DOHH2 (cell line): ENCODE data around the gene TCP11L1.

Experiments used
- CTCF ChIP-seq: fragments of 200-600 bp; sonication (generic); IDR thresholded peaks from one replicate; pipeline ENCODE4 v1.5.1; 2014; ENCODE audit warnings: antibody characterized with exemption, mild to moderate bottlenecking, low read depth, low read length; ENCODE audit not compliant: poor library complexity, severe bottlenecking
- EZH2phosphoT487 ChIP-seq: fragments of 200-600 bp; sonication (generic); IDR thresholded peaks from 2 replicates; pipeline ENCODE4 v1.6.1; 2017; ENCODE audit warnings: borderline replicate concordance, mild to moderate bottlenecking, antibody characterized with exemption, low read length, moderate library complexity, mixed read lengths

GRCh38 chr11:33000181-33000580 lies 39.2 kb upstream of the TCP11L1 start:
- TF ChIP-seq CTCF (no peak), EZH2phosphoT487 (no peak)
